GM18858 (cell line): Measurements from ENCODE around the gene ACBD6.
"Not testable (repeated sequence)": the region's sequence is repeated elsewhere in the genome, so short reads cannot be mapped to it uniquely, and the experiment has no call there.

Experiments used
- ATAC-seq: cut with Tn5 transposase; IDR thresholded peaks from one replicate; pipeline ENCODE4 v1.9.1; 2021; ENCODE audit not compliant: unreplicated experiment

ACBD6 gene

GRCh38 chr1:180421614-180422013, 80.8 kb downstream of the ACBD6 start:
- ATAC-seq = no peak

GRCh38 chr1:180421145-180421544, 81.2 kb downstream of the ACBD6 start:
- ATAC-seq = not testable (repeated sequence)

- ATAC-seq = no peak
Observed at GRCh38 chr1:180415985-180416633, 86.3 kb downstream of the ACBD6 start.

GRCh38 chr1:180415236-180415848, 87.0 kb downstream of the ACBD6 start:
- no peak for ATAC-seq

- ATAC-seq = no peak
Observed at GRCh38 chr1:180412583-180412982, 89.8 kb downstream of the ACBD6 start.

GRCh38 chr1:180408128-180408527, 94.2 kb downstream of the ACBD6 start:
- not testable (repeated sequence) for ATAC-seq

- ATAC-seq = no peak
Observed at GRCh38 chr1:180407051-180407450, 95.3 kb downstream of the ACBD6 start.

- ATAC-seq = no peak
Observed at GRCh38 chr1:180402551-180402950, 99.8 kb downstream of the ACBD6 start.

GRCh38 chr1:180402001-180402400, 100.4 kb downstream of the ACBD6 start:
- ATAC-seq = no peak

GRCh38 chr1:180397175-180397574, 105.2 kb downstream of the ACBD6 start:
- ATAC-seq = no peak

GRCh38 chr1:180392427-180393145, 109.8 kb downstream of the ACBD6 start:
- ATAC-seq = no peak

- ATAC-seq = no peak
Observed at GRCh38 chr1:180392020-180392419, 110.4 kb downstream of the ACBD6 start.

GRCh38 chr1:180387413-180387812, 115.0 kb downstream of the ACBD6 start:
- no peak for ATAC-seq

- no peak for ATAC-seq
Observed at GRCh38 chr1:180386745-180387367, 115.5 kb downstream of the ACBD6 start.

- no peak for ATAC-seq
Observed at GRCh38 chr1:180385144-180385543, 117.2 kb downstream of the ACBD6 start.

- ATAC-seq = no peak
Observed at GRCh38 chr1:180384286-180385005, 117.9 kb downstream of the ACBD6 start.

- ATAC-seq = no peak
Observed at GRCh38 chr1:180382326-180383115, 119.9 kb downstream of the ACBD6 start.

GRCh38 chr1:180381184-180381580, 121.2 kb downstream of the ACBD6 start:
- no peak for ATAC-seq

GRCh38 chr1:180380259-180381183, 121.9 kb downstream of the ACBD6 start:
- ATAC-seq = no peak
